H4 (cell line): ENCODE results near the gene ATP9B. TPM values are rescaled to one million over a fixed set of nuclear protein-coding genes. Genes with fewer than 3 reads are reported as not detected.

ENCODE experiments used
- DNase-seq: peaks from one replicate; pipeline ENCODE4 v3.0.0-alpha.2; 2015; ENCODE audit warnings: low spot score
- total RNA-seq: library from RNA; depleted of rRNA; stranded (reverse); fragments of >200 nt; shearing (Covaris generic); gene quantifications from 2 replicates; pipeline ENCODE4 v1.2.3, GENCODE V29; 2014

The ATP9B gene
- total RNA-seq, 1 experiment from 2014 or later, result 9.4 TPM

- DNase-seq, result no peak
Observed at GRCh38 chr18:79410731-79411613, 341.8 kb downstream of the ATP9B start.

- DNase-seq, result no peak
Observed at GRCh38 chr18:79411614-79412526, 342.7 kb downstream of the ATP9B start.

GRCh38 chr18:79413025-79413424 is 343.8 kb downstream of the ATP9B start:
- no peak for DNase-seq

- DNase-seq, result no peak
Observed at GRCh38 chr18:79413426-79413825, 344.2 kb downstream of the ATP9B start.

GRCh38 chr18:79413901-79414300 is 344.7 kb downstream of the ATP9B start:
- DNase-seq, result no peak

- no peak for DNase-seq
Observed at GRCh38 chr18:79416022-79416676, 347.0 kb downstream of the ATP9B start.

GRCh38 chr18:79416677-79417052 is 347.5 kb downstream of the ATP9B start:
- no peak for DNase-seq

- no peak for DNase-seq
Observed at GRCh38 chr18:79418236-79418635, 349.0 kb downstream of the ATP9B start.

- DNase-seq, result no peak
Observed at GRCh38 chr18:79418642-79419041, 349.4 kb downstream of the ATP9B start.

DNA sequence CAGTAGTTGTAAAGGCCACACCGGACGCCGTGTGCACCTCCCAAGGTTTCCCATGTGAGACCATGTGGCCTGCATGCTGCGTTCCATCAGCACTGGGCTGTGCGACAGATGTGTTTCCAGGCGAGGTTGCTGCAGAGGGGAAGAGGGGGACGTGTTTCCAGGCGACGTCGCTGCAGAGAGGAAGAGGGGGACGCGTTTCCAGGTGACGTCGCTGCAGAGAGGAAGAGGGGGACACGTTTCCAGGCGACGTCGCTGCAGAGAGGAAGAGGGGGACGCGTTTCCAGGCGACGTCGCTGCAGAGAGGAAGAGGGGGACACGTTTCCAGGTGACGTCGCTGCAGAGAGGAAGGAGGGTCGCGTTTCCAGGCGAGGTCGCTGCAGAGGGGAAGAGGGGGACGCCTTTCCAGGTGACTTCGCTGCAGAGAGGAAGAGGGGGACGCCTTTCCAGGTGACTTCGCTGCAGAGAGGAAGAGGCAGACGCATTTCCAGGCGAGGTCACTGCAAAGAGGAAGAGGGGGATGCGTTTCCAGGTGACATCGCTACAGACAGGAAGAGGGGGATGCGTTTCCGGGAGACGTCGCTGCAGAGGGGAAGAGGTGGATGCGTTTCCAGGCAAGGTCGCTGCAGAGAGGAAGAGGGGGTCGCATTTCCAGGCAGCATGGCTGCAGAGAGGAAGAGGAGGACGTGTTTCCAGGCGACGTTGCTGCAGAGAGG is 351.0 kb downstream of the ATP9B start:
- no peak for DNase-seq

DNA sequence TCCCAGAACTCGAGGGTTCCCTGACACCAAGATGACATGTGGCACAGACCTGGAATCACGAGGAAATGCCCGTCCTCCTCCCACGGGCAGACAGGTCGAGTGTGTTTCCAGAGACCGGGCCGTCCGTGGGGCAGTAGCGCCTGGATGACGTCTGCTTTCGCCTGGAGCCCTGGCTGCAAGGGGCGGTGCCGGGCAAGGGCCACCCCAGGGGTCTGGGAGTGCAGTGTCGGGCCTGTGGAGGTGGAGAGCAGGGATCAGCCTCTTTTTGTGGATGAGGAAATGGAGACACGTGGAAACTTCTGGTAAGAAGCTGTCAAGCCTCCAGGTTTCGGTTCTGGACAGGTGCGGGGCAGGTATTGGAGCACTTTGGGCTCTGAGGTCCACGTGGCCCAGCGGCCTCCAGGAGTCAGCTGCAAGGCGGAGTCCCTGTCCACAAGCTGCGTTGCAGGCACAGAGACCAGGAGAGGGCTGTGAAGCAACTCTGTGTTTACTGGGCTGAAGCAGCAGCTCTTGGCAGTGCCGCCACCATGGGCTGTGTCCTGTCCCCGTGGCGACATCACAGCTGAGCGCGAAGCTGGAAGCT is 352.2 kb downstream of the ATP9B start:
- DNase-seq, result no peak

- DNase-seq, result no peak
Observed at GRCh38 chr18:79422022-79422782, 353.0 kb downstream of the ATP9B start.

DNA sequence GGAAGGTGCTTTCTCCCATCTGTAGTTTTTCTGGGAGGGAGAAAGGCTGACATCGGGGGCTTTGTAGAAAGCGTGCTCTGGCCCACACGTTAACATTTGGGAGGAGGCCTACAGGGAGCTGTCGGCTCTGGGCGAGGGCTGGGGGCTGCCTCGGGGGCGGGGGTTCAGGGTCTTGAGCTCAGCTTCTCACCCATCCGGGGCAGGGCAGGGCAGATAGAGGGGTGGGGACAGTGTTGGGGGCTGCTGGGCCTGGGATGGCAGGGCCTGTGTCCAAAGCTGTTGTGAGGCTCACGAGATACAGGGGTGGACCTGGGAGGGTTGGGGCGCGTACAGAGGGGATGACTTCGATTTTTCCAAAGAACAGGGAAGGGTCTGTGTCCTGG is 353.6 kb downstream of the ATP9B start:
- DNase-seq, result no peak

GRCh38 chr18:79423211-79424007 is 354.2 kb downstream of the ATP9B start:
- no peak for DNase-seq

- DNase-seq, result no peak
Observed at GRCh38 chr18:79424008-79424565, 354.9 kb downstream of the ATP9B start.

GRCh38 chr18:79424880-79425568 is 355.8 kb downstream of the ATP9B start:
- no peak for DNase-seq

DNA sequence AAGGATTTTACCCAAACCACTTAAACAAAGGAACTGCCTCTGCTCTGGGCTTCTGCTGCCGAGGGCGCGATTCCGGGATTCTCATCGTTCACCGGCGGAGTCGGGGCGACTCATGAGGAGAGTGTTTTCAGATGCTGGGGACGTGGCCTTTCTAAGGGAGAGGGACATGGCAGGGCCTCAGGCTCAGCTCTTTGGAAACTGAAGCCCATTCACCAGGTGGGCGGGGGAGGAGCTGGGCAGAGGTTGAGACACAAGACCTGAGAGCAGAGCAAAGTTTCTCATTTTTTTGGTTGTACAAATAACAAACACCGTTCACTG is 356.3 kb downstream of the ATP9B start:
- DNase-seq, result no peak

GRCh38 chr18:79426376-79427300 is 357.4 kb downstream of the ATP9B start:
- no peak for DNase-seq
